Upper lobe of right lung (tissue), 1 donor: ENCODE data around the gene ITSN1. TPM values are rescaled to one million over a fixed set of nuclear protein-coding genes. Genes with fewer than 3 reads are reported as not detected.

Source experiments
- ATAC-seq: fragments of 200-7000 bp; cut with Tn5 transposase; one replicate; pipeline ENCODE4 v1.9.1; 2020; ENCODE audit warnings: mild to moderate bottlenecking, moderate library complexity
- DNase-seq: peaks from one replicate; pipeline ENCODE4 v3.0.0-alpha.2; 2020
- H3K27ac ChIP-seq: fragments of 200-600 bp; one replicate; pipeline ENCODE4 v1.8.0; 2022
- H3K27me3 ChIP-seq: fragments of 200-600 bp; one replicate; pipeline ENCODE4 v1.8.0; 2022; ENCODE audit warnings: mild to moderate bottlenecking
- H3K36me3 ChIP-seq: fragments of 200-600 bp; one replicate; pipeline ENCODE4 v1.8.0; 2022
- H3K4me1 ChIP-seq: fragments of 200-600 bp; one replicate; pipeline ENCODE4 v1.8.0; 2022
- H3K4me3 ChIP-seq: fragments of 200-600 bp; one replicate; pipeline ENCODE4 v1.8.0; 2022; ENCODE audit warnings: mild to moderate bottlenecking
- H3K9me3 ChIP-seq: fragments of 200-600 bp; one replicate; pipeline ENCODE4 v1.8.0; 2022
- CTCF ChIP-seq: fragments of 200-600 bp; IDR thresholded peaks from one replicate; pipeline ENCODE4 v1.8.0; 2022; ENCODE audit warnings: antibody characterized with exemption
- intact Hi-C: fragments of 100-400 bp; cut with DNase I; formaldehyde crosslinking; loops from one replicate; pipeline ENCODE4 v1.11.0; 2022
- total RNA-seq: library from RNA; stranded (reverse); fragmentation: NEBNext Ultra II Directional; extraction: Animal tissue kit (Norgen Biotek cat#: 25700); gene quantifications from one replicate; pipeline ENCODE4 v1.2.1, GENCODE V29; 2021
- donor health status: DM: no; HTN: yes; CAD: no; lungs with severe emphysema.

Gene ITSN1
- total RNA-seq, 1 donor from 2014 or later = 32.0 TPM

- ATAC-seq (peak; percentile 92), DNase-seq (no peak)
- no peak for TF ChIP-seq CTCF
- Histone ChIP-seq H3K9me3 (no peaks in the 10 kb centered on the region), H3K36me3 (no peaks in the 10 kb centered on the region), H3K4me3 (no peak overlapping the region), H3K27ac (peak overlapping the region; percentile 32), H3K27me3 (no peaks in the 10 kb centered on the region), H3K4me1 (peaks cover 43% of the 10 kb centered on the region)
- intact Hi-C loops = no loop called here
Measured at GRCh38 chr21:33655588-33656221, 13.4 kb downstream of the ITSN1 start.

- peak; percentile 37 for ATAC-seq
- Histone ChIP-seq H3K36me3 (no peaks in the 10 kb centered on the region), H3K4me3 (no peak overlapping the region), H3K9me3 (no peaks in the 10 kb centered on the region), H3K27ac (no peak overlapping the region), H3K4me1 (peaks cover 43% of the 10 kb centered on the region), H3K27me3 (no peaks in the 10 kb centered on the region)
- no peak for TF ChIP-seq CTCF
- intact Hi-C loops = no loop called here
- no peak for DNase-seq
Measured at GRCh38 chr21:33657124-33657820, 15.0 kb downstream of the ITSN1 start.

GRCh38 chr21:33658919-33659567 lies 16.7 kb downstream of the ITSN1 start:
- TF ChIP-seq CTCF = no peak
- H3K27ac ChIP-seq = no peak overlapping the region
- H3K9me3 ChIP-seq = no peaks in the 10 kb centered on the region
- intact Hi-C loops = no loop called here
- no peaks in the 10 kb centered on the region for H3K27me3 ChIP-seq
- ATAC-seq = no peak
- DNase-seq = no peak
- H3K4me3 ChIP-seq = no peak overlapping the region
- no peaks in the 10 kb centered on the region for H3K36me3 ChIP-seq
- H3K4me1 ChIP-seq = peaks cover 43% of the 10 kb centered on the region

- TF ChIP-seq CTCF = no peak
- H3K4me1 ChIP-seq = peaks cover 43% of the 10 kb centered on the region
- no peaks in the 10 kb centered on the region for H3K36me3 ChIP-seq
- no peak overlapping the region for H3K27ac ChIP-seq
- intact Hi-C loops = no loop called here
- ATAC-seq = no peak
- no peak for DNase-seq
- no peak overlapping the region for H3K4me3 ChIP-seq
- H3K27me3 ChIP-seq = no peaks in the 10 kb centered on the region
- H3K9me3 ChIP-seq = no peaks in the 10 kb centered on the region
Measured at GRCh38 chr21:33659568-33659949, 17.3 kb downstream of the ITSN1 start.

GRCh38 chr21:33660406-33660805 lies 18.1 kb downstream of the ITSN1 start:
- no peak overlapping the region for H3K27ac ChIP-seq
- intact Hi-C loops = no loop called here
- TF ChIP-seq CTCF = no peak
- no peak overlapping the region for H3K4me3 ChIP-seq
- DNase-seq (no peak), ATAC-seq (no peak)
- peaks cover 38% of the 10 kb centered on the region for H3K4me1 ChIP-seq
- H3K27me3 ChIP-seq = no peaks in the 10 kb centered on the region
- no peaks in the 10 kb centered on the region for H3K36me3 ChIP-seq
- no peaks in the 10 kb centered on the region for H3K9me3 ChIP-seq
